Nucleus accumbens (tissue), 56 donors: ENCODE measurements around the gene HOXB1.

Experiments used
- DNase-seq, 56 donors: peaks; one replicate each; lab custom pipeline; 2025; lab: John Stamatoyannopoulos, UW

HOXB1 gene

DNA sequence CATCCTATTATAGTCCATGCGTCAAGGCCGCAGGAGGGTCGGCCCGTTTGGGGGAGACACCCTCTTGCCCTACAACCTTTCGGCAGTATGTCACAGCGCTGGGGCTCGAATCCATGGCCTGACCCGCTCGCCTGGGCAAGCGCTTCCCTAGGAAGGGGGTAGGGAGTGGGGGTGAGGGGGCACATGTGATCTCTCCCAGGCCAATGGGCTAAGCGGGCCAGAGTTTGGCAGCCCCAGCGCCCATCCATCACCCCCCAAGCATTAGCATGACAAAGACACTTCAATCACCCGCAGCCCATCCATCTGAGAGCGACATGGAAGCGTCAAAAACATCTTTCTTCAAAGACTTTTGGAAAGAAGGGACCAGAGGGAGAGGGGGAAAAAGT lies at the start of gene HOXB1:
Gene HOXB1, minus strand, starts transcription at position 125 of the 386 bp plus-strand sequence. Its CDS starts 107 bp downstream, at position 18.
- no peak for DNase-seq

GRCh38 chr17:48579760-48580554 lies 49.1 kb upstream of the HOXB1 start:
- DNase-seq = no peak

- DNase-seq = no peak
Observed at GRCh38 chr17:48579471-48579759, 48.6 kb upstream of the HOXB1 start.

GRCh38 chr17:48578616-48579470 lies 48.0 kb upstream of the HOXB1 start:
- no peak for DNase-seq

DNA sequence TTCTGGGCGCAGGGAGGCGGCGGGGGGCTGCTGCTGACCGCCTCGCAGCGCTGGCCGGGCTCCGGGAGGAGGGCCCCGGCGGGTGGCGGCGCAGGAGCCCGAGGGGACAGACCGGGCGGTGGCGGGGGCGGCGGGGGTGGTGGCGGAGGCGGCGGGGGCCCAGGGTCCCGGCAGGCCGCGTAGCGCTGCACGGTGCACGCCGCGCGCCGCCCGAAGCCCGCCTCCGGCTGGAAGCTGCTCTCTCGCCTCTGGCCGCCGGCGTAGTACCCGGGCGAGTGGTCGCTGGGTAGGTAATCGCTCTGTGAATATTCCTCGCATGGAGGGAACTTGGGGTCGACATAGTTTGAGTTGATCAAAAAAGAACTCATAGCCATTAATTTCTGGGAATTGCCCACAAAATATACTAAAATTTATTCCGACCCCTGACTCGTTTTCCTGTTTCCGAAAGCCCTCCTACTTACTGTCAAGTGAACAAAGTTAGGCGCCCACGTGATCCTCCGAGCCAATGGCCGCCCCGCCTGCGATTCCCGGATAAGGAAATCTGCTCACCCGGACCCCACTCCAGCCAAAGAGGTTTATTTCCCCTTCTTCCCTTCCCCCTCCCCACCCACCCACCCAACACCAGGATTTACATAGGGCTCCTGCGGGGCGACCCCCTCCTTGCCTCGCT lies 47.3 kb upstream of the HOXB1 start, which contains the start of gene HOXB4:
Gene HOXB4, minus strand, starts transcription at position 405 of the 670 bp plus-strand sequence. Its CDS starts 31 bp downstream, at position 374.
- peak in 1 of 56 donors; percentile 0 for DNase-seq

DNA sequence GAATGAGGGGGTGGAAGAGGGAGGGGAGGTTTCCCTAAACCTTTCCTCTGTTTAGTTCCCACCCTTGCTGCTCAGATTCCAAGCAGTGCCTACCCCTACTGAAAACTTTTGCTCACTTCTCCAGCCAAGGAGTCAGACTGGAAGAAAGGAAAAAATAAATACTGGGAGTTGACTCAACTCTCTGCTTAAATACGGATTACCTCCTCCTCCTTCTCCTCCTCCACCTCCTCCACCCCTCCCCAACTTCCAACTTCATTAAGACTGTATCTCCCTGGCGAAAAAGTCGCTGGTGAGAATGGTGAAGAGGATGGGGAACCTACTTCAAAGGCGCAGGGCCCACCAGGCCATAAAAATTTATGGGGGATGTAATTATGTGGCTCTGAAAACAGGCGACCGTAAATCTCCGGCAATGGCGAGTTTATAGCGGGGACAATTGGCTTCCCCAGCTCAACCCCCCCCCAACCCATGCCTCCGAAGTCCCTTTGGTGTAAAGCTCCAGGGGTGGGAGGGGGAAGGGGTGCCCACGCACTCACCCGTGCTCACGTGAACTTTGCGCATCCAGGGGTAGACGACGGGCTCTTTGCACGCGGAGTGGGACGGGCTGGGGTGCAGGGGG lies 46.6 kb upstream of the HOXB1 start:
- no peak for DNase-seq

- DNase-seq = no peak
Observed at GRCh38 chr17:48576479-48577309, 45.9 kb upstream of the HOXB1 start.

DNA sequence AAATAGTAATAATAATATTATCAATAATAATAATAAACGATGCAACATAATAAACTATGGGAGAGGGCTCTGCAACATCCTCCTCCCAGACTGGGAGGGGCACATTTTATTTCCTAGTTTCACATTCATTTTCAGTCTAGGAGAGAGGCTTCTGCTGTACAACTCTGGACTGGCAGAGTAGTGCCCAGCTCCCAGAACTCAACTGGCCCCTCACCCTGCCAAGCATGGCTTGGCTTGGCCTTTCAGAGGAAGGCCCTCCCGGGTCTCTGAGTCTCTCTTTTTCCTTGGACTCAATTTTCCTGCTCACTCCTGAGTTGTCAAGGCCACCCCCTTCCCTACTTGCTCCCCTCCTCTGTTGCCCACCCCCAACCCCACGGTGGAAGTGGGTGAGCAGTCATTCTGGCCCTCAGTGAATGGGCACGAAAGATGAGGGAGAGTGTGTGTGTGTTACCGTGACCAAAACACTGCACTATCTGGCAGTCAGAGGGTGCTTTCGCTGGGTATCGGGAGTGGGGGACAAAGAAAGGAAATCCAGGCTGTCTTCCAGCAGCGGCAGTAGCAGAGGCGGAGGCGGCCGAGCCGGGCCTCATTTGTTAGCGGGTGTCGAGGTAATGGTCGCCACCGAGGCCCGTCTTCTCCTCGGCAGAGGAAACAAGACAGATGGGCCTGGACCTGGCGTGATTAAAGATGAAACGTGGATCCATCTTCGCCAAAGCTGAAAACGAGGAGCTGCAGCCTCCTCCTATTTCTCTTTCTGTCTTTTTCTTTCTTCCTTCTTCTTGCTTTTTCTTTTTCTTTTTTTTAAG lies 45.1 kb upstream of the HOXB1 start:
- DNase-seq = no peak

GRCh38 chr17:48575066-48575582 lies 44.3 kb upstream of the HOXB1 start:
- DNase-seq = no peak

DNA sequence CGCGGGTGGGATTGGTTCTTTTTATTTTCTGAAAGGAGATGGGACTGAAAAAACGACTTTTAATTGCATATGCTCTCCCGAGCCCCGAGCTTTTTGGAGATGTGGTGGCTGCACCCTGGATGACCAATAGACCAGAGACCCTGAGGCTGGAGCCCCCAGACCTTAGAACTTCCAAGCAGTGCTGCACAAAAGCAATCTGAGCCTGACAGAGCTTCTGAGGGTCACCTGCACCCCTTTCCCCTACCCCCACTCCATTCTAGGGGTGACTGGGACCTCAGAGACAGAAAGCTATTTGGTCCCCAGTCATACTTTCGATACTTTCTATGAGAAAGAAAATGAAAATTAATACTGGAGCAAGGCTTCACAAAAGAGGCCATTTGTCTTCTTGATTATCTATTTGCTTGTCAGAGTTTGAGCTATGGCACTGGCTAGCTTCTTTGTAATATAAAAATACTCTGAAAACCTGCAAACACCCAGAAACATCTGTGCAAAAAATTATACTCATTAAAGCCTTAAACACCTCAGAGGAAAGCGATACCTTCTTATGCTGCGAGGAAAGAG lies 43.8 kb upstream of the HOXB1 start:
- no peak for DNase-seq

DNA sequence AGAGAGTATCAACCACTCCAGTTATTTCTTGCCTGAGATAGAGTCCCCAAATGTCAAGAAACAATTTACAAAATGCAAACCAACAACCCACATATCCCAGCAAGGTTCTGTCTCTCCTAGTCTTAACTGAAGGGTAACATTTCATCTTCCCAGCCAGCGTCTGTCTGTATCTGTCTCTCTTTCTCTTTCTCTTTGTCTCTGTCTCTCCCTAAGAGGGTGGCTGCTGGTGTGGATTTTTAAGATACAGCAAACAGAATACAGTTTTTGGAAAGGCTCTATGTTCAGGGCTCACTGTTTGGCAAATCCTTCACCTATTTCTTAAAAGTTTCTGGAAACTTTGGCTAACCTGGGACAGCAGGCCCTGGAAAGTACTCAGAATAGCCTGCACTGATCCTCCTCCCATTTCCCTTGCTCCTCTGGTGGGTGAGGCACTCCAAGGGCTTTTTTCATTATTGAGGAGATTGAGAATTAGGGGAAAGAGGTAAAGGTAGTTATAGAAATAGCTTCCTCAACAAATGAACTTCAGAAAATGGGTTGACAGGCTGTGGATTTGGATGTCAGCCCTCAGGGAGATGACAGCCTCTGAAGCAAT lies 41.1 kb upstream of the HOXB1 start:
- DNase-seq = no peak

GRCh38 chr17:48571024-48571818 lies 40.4 kb upstream of the HOXB1 start:
- DNase-seq = no peak

DNA sequence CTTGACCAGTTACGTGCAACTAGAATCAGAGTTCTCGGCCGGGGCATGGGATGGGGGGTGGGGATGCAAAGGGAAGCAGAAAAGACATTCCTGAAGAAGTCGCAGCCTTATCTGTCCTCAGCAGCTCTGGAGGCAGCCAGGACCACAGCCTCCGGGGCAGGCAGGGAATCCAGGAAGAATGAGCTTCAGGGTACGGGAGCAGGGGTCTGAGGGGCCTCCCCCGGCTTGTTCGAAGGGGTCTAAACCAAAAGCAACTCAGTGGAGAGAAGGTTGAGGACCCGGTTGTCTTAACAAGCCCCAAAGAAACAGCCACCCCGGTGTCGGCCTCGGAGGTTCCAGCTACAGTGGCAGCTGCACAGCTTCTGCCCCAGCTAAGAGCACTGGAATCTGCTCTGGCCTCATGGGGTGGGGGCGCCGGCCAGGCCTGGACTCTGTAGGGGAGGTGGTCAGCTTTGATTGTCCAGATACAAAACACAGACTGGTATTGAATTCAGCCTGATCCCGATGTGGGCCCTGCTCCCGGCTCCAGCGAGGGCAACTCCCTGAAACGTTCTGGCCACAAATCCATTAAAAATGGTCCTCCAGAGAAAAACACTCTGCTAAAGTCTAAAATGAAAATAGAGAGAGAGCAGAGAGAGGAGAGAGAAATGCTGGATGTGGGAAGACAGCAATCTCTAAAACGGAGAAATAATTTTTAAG lies 39.7 kb upstream of the HOXB1 start:
- no peak for DNase-seq

DNA sequence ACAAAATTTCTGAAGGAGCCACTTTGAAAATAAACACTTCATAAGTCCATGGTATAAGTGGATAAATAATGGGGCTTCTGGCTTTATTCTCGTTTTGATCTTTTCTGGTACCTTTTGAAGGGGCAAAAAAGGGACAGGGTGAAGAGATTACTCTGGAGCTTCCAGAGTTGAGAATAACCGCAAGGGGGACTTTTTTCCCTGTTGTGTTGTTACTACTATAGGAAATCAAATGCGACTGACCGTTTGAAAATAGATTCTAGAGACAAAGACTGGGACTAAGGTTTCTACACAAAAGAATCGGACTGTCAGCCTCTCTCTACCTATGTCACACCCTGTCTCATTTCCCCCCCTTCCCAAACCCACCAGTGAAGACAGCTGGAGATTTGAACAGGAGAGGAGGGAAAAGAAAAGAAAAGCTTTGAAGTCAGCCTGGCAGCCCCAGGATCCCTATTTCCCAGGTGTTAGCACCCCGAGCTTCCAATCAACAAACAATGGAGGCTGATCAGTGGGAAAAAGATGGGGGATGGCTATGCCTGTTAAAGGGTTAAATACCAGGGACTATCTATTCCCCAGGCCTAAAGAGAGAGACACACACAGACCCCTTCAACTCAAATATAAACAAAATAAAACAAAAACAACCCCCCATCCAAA lies 39.0 kb upstream of the HOXB1 start:
- DNase-seq = no peak

DNA sequence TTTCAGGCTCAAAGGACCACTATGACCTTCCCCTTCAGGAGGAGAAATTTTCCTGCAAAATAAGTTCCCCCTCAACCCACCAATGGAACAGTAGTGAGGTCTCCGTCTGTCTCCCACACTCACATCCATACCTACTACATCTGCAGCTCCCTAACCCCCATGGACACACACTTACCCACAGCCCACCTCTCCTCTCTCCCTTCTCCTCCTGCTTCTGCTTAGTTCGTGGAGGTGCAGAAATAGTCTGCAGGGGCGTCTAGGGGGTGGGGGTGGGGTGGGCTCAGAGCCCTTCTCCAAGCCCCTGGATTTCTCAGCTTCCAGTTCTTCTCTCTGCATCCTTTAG lies 38.4 kb upstream of the HOXB1 start:
- no peak for DNase-seq
